ENCODE data around the gene COL1A2.

Gene COL1A2

GRCh38 chr7:94434042-94434441 is 39.3 kb downstream of the COL1A2 start:
- peak; percentile 71 for DNase-seq (ENCODE audit: low read depth)

GRCh38 chr7:94436018-94436604 is 41.4 kb downstream of the COL1A2 start:
- DNase-seq (ENCODE audit: low read depth): peak; percentile 83

GRCh38 chr7:94436700-94437099 is 42.0 kb downstream of the COL1A2 start:
- no peak for DNase-seq (ENCODE audit: low read depth)

- peak; percentile 69 for DNase-seq (ENCODE audit: low read depth)
Observed at GRCh38 chr7:94439893-94440381, 45.2 kb downstream of the COL1A2 start.

- DNase-seq (ENCODE audit: low read depth): no peak
Observed at GRCh38 chr7:94440451-94441039, 45.9 kb downstream of the COL1A2 start.

DNA sequence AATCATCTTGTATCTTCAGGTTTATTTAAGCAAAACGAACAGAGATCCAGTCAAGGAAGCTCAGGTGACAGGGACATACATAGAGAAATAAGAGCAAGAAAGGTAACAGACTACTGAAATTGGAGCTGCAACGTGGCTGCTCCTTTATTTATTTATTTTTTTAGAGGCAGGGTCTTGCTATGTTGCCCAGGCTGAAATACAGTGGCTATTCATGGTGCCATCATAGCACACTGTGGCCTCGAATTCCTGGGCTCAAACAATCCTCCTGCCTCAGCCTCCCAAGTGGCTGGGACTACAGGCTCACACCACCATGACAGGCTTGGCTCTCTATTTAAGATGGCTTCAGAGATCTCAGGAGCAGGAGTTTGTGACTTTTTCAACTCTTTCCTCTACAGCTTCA is 46.4 kb downstream of the COL1A2 start:
- no peak for DNase-seq (ENCODE audit: low read depth)

DNA sequence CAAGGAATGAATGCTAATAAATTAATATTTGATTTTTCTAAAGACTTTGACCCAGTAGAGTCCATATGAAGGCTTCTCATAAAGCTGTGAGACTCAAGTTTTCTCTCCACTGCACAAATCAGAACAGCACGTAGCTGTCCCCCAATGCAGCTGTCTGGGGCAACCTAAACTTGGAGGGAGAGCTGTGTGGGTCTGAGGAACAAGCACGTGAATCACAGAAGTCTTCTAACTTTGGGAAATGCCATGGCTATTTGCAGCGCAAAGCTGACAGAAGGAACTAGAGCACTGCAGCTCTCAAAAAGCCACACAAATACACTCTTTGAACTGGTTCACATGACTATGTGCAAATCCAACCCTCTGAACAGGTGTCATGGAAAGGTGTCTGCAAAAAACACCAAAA is 47.9 kb downstream of the COL1A2 start:
- no peak for DNase-seq (ENCODE audit: low read depth)

GRCh38 chr7:94444813-94445212 is 50.1 kb downstream of the COL1A2 start:
- DNase-seq (ENCODE audit: low read depth): no peak

DNA sequence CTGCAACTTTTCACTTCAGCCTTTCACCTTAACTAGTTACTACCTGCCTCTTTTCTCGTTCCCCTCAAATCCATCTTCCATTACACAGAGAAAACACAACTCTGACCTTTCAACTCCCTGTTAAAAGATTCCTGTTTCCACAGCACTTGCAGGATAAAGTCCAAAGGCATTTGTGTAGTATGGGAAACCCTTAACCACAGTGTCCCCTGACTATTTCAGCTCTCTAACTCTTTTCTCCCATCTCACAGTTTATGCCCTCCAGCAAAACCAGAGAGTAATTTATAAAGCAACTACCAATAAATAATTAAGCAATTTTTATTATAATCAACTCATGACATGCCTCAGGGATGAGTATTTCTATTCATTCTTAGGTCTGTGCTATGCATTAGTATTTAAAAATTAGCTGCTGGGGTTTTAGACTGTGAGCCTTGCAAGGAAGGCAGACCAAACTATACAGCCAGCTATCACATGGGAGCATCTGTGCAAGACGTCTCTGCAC is 51.0 kb downstream of the COL1A2 start:
- DNase-seq (ENCODE audit: low read depth): peak; percentile 17

DNA sequence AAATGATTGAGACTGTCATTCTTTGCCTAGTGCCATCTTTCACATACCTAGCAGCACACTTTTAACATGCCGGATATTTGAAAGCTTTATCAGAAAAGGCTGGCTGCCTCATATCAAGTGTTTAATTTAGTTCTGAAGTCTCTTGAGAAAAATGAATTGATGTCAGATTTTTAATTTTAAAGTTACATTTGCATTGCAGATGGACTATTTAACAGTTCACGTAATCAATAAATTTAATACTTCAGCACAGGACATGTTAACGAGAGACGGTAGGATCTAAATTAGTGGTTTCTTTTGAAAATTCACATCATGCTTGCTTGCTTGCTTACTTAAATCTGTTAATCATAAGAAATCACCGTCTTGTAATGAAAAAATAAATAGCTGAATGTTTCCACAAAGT is 51.6 kb downstream of the COL1A2 start:
- no peak for DNase-seq (ENCODE audit: low read depth)

- DNase-seq (ENCODE audit: low read depth): peak; percentile 54
Observed at GRCh38 chr7:94449151-94449725, 54.5 kb downstream of the COL1A2 start.

DNA sequence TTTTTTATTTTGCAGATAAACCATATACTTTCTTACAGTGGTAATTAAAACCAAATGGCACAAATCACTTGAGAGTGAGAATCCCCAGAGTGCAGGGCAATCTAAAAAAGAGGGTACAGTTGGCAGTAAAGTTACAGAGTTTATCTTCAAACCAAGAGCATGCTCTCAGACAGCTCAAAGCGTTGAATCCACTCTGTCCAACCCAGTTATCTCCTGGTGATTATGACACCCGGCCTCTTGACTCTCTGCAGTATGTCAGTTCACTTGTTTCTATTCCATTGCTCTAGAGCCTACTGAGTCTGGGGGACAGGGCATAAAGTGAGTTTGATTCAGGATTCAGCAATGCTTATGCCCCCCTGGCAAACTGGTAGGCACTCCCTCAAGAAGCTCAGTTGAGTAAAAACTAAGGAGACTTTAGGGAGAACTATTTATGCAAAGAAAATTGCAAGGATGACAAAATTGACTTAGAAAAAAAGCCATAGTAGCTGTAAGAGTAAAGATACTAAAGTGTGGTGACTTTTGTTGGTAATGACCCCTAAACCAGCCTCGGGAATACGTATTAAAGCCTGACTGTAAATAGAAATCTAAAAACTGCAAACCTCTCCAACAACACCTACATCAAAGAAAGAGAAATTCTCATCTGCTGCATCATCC is 55.5 kb downstream of the COL1A2 start:
- DNase-seq (ENCODE audit: low read depth): no peak

DNA sequence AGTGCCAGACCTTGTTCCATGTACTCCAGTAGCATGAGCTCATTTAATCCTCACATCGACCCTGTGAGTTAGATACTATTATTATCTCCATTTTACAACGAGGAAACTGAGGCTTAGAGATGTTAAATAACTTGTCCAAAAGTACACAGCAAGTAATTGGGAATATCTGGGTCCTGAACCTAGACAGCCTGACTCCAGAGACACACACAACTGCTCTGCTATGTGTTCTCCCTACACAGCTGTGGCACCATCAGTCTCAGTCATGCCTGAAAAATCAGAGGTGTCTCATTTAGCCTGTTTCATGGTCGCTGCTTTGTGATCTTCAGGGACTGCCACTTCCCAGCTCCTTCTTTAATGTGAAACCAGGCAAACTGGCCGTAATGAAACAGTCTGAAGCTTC is 56.5 kb downstream of the COL1A2 start:
- DNase-seq (ENCODE audit: low read depth): no peak

DNA sequence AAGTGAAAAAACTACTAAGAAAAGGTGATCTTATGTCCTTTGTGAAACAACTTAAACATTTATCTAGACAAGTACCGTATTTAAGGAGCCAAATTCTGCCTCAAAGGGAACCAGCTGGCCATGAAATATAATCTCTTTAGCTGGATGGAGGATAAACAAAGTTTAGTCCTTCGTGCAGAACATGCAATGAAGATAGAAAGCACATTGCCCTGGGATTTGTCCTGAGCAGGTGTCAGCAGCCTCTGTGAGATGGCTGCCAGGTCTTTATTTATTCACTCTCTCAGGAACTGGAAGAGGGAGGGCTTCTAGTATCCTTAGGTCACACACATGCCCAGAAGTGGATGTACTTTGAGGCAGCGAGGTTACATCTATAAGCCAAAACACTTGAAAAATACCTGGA is 57.5 kb downstream of the COL1A2 start:
- DNase-seq (ENCODE audit: low read depth): no peak

- no peak for DNase-seq (ENCODE audit: low read depth)
Observed at GRCh38 chr7:94453898-94454297, 59.2 kb downstream of the COL1A2 start.

DNA sequence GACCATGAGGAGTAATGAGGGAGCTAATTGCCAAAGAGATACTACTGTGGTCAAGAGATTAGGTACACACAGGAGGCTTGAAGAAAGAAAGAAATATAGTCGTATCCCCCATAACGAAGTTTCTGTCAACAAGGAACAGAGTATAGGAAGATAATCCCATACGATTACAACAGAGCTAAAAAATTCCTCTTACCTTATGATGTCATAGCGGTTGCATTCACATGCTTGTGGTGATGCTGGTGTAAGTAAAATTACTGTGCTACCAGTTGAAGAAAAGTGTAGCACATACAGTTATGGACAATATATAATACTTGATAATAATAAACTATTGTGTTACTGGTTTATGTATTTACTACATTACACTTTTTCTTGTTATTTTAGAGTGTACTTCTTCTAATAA is 63.3 kb downstream of the COL1A2 start:
- DNase-seq (ENCODE audit: low read depth): no peak

- no peak for DNase-seq (ENCODE audit: low read depth)
Observed at GRCh38 chr7:94466516-94466915, 71.8 kb downstream of the COL1A2 start.

GRCh38 chr7:94471604-94472003 is 76.9 kb downstream of the COL1A2 start:
- DNase-seq (ENCODE audit: low read depth): no peak

- no peak for DNase-seq (ENCODE audit: low read depth)
Observed at GRCh38 chr7:94472608-94473007, 77.9 kb downstream of the COL1A2 start.

DNA sequence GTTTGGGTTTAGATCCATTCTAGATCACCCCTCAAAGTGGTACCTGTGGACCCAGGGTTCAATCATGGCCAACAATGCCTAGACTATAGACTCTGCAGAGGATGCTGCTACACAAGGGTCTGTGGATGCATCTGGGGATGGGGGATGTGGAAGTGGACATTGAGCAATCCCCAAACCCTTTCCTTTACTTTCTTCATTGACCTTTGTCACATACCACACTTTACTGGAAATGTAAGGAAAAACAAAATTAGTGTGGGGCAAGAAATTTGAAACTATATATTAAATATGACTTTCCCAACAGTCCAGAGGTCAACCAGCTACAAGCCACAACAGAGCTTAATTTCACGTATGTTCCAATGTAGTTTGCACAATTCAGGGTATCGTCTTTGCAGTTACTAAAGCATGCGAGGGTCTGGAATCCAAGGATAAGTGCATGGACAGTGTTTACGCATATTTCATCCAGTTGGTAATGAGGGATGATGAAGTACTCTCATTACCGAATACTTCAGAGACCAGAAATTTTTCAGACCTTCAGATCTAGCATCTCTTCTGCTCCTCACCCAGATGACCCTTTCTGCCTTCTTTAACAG is 81.7 kb downstream of the COL1A2 start:
- no peak for DNase-seq (ENCODE audit: low read depth)

DNA sequence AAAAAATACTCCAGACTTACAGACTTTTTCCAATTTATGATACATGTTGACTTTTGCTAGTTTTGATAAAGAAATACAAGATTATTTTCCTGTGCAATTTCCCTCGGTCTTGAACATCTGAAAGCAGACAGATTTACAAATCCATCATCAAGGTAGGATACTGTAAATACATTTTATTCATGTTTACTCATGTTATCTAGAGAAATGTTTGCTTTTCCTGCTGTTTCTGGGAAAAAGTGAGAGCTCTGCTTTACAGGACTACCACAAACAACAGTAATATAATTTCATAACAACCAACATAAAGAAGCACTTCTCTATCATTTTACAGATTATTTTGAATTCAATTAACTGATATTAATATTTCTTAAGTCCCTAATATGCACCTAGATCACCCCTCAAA is 83.2 kb downstream of the COL1A2 start:
- DNase-seq (ENCODE audit: low read depth): no peak

DNA sequence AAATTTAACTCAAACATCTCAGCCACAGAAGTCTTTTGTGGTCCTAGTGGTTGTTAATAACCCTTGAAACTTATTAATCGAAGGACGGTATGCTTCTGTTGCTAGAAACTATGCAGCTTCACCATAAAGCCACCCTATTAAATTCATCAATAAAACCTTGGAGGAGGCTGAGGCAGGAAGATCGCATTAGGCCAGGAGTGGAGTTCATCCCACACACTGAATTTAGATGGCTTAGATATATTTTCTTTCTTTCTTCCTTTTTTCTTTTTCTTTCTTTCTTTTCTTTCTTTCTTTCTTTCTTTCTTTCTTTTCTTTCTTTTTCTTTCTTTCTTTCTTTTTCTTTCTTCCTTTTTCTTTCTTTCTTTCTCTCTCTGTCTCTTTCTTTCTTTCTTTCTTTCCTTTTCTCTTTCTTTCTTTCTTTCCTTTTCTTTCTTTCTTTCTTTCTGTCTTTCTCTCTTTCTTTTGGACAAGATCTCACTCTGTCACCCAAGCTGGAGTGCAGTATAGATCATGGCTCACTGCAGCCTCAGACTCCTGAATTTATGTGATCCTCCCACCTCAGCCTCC is 84.0 kb downstream of the COL1A2 start:
- no peak for DNase-seq (ENCODE audit: low read depth)

All from EH (cell line).